Naive B cell (primary cell): ENCODE results near the gene NPDC1. TPM values are rescaled to one million over a fixed set of nuclear protein-coding genes. Genes with fewer than 3 reads are reported as not detected.
A peak's percentile ranks its signal among the peaks of the same experiment; 100 is the strongest.

Experiments
- ATAC-seq, 2 donors: fragments of 150-1000 bp; cut with Tn5 transposase; 2 replicates each; pipeline ENCODE4 v1.10.0; 2021; ENCODE audit warnings: low read depth in 2 of 2, mild to moderate bottlenecking in 2 of 2, moderate library complexity in 2 of 2
- DNase-seq: peaks from one replicate; pipeline ENCODE4 v3.0.0; 2022
- H3K27ac Mint-ChIP-seq, 6 donors: one replicate each; pipeline ENCODE4 v1.8.0; 2020 to 2022; ENCODE audit warnings: mild to moderate bottlenecking in 6 of 6, mixed read lengths in 6 of 6, moderate library complexity in 5 of 6, inconsistent platforms in 2 of 6
- H3K27me3 Mint-ChIP-seq, 3 donors: one replicate each; pipeline ENCODE4 v1.8.0; 2021 to 2022; ENCODE audit warnings: mixed read lengths in 3 of 3, mild to moderate bottlenecking in 1 of 3
- H3K36me3 Mint-ChIP-seq, 2 donors: one replicate each; pipeline ENCODE4 v1.8.0; 2020 to 2022; ENCODE audit warnings: mixed read lengths in 2 of 2, inconsistent platforms in 1 of 2, mild to moderate bottlenecking in 1 of 2
- H3K4me1 Mint-ChIP-seq, 3 donors: one replicate each; pipeline ENCODE4 v1.8.0; 2020 to 2022; ENCODE audit warnings: mixed read lengths in 3 of 3, inconsistent platforms in 1 of 3, mild to moderate bottlenecking in 1 of 3, moderate library complexity in 1 of 3
- H3K4me3 Mint-ChIP-seq, 8 donors: one replicate each; pipeline ENCODE4 v1.8.0; 2020 to 2022; ENCODE audit warnings: mild to moderate bottlenecking in 8 of 8, mixed read lengths in 8 of 8, moderate library complexity in 8 of 8, inconsistent platforms in 2 of 8
- H3K9me3 Mint-ChIP-seq, 7 donors: one replicate each; pipeline ENCODE4 v1.8.0; 2020 to 2022; ENCODE audit warnings: mixed read lengths in 7 of 7, mild to moderate bottlenecking in 5 of 7, inconsistent platforms in 2 of 7, moderate library complexity in 1 of 7
- polyA plus RNA-seq, 6 donors: library from polyadenylated mRNA; unstranded; fragments of 300-500 nt; fragmentation: Illumina TruSeq; gene quantifications; one replicate each; pipeline ENCODE4 v1.2.3, GENCODE V29; 2021; ENCODE audit warnings: low read depth in 6 of 6

The NPDC1 gene
- polyA plus RNA-seq, 6 donors from 2014 or later: 0.68 TPM; not detected in 5

DNA sequence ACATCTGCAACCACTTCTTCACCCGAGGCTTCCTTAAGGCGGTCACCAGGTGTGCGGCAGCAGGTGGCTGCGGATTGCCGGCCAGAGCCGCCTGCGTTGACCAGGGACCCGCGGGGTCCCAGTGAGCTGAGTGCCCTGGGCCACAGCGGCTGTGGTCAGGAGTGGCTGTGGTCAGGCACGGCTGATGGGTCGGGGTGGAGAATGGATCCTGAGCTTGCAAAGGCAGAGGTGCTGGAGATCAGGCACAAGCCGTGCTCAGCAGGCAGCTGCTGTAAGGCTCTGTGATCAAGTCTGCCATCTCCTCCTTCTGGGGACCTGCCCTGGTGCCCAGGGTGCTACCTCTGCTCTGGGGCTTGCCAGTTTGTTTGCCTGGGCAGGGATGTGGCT is 33.4 kb upstream of the NPDC1 start:
- no peaks in the 10 kb centered on the region for H3K36me3 Mint-ChIP-seq
- no peaks in the 10 kb centered on the region for H3K27me3 Mint-ChIP-seq
- ATAC-seq (no peak), DNase-seq (no peak)
- H3K27ac Mint-ChIP-seq: peak overlapping the region in 2 of 6 donors; percentile 32 to 79
- H3K4me1 Mint-ChIP-seq: peaks cover 7 to 12% (median 10%) of the 10 kb centered on the region in 3 donors
- H3K9me3 Mint-ChIP-seq: no peaks in the 10 kb centered on the region
- H3K4me3 Mint-ChIP-seq: peak overlapping the region in 6 of 8 donors; percentile 22 to 84 (median 72)

GRCh38 chr9:137078701-137079400 is 32.9 kb upstream of the NPDC1 start:
- no peaks in the 10 kb centered on the region for H3K27me3 Mint-ChIP-seq
- H3K4me3 Mint-ChIP-seq: peak overlapping the region in 7 of 8 donors; percentile 56 to 91 (median 72)
- H3K9me3 Mint-ChIP-seq: no peaks in the 10 kb centered on the region
- no peak for ATAC-seq
- DNase-seq: no peak
- H3K36me3 Mint-ChIP-seq: no peaks in the 10 kb centered on the region
- peak overlapping the region in 2 of 6 donors; percentile 88 to 89 for H3K27ac Mint-ChIP-seq
- H3K4me1 Mint-ChIP-seq: peaks cover 7 to 11% (median 10%) of the 10 kb centered on the region in 3 donors

- Mint-ChIP-seq H3K27ac (peak overlapping the region in 5 of 6 donors; percentile 56 to 89 (median 80)), H3K9me3 (no peaks in the 10 kb centered on the region), H3K4me3 (peak overlapping the region; percentile 72 to 91 (median 78)), H3K36me3 (no peaks in the 10 kb centered on the region), H3K27me3 (no peaks in the 10 kb centered on the region), H3K4me1 (peaks cover 4 to 7% (median 4%) of the 10 kb centered on the region in 3 donors)
- ATAC-seq: peak; percentile 48 to 56
- peak; percentile 57 for DNase-seq
Measured at GRCh38 chr9:137077758-137078693, 32.0 kb upstream of the NPDC1 start.

DNA sequence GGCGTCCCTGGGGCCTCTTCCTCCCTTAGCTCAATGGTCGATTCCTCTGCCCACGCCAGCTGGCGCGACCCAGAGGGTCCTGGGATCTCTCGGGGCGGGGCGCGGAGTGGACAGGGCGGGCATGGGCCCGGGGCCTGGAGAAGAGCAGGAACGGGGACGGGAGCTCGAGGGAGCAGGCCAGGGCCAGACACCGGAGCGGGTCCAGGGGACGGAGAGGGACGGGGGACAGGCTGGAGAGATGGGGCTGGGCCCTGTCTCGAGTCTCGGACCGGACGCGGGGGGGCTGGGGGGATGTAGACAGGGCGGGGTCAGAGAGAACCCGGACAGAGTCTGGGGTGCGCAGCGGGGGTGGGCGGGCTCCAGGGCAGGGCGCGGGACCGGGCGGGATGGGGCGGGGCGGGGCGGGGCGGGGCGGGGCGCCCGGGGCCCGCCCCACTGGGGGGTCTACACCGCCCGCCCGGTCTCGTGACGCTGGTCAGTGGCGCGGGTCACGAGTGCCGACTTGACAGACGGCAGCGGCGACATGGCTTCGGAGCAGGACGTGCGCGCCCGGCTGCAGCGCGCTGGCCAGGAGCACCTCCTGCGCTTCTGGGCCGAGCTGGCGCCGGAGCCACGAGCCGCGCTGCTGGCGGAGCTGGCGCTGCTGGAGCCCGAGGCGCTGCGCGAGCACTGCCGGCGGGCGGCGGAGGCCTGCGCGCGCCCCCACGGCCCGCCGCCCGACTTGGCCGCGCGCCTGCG is 31.2 kb upstream of the NPDC1 start, which contains the start of gene UAP1L1:
TSS of gene UAP1L1 (plus strand) at position 508 of the 738 bp plus-strand sequence. CDS start at position 524, 16 bp downstream.
- no peaks in the 10 kb centered on the region for H3K36me3 Mint-ChIP-seq
- peak within 1 kb of the TSS; percentile 72 to 93 (median 81) for H3K4me3 Mint-ChIP-seq
- no peaks in the 10 kb centered on the region for H3K27me3 Mint-ChIP-seq
- H3K27ac Mint-ChIP-seq: peak within 1 kb of the TSS; percentile 51 to 88 (median 76)
- H3K4me1 Mint-ChIP-seq: peaks cover 0 to 5% (median 4%) of the 10 kb centered on the region in 3 donors
- H3K9me3 Mint-ChIP-seq: no peaks in the 10 kb centered on the region
- ATAC-seq: peak; percentile 71 to 72
- peak; percentile 70 for DNase-seq

- no peaks in the 10 kb centered on the region for H3K9me3 Mint-ChIP-seq
- H3K27ac Mint-ChIP-seq: peak overlapping the region in 2 of 6 donors; percentile 74 to 77
- peak overlapping the region; percentile 60 to 93 (median 74) for H3K4me3 Mint-ChIP-seq
- ATAC-seq (no peak), DNase-seq (no peak)
- H3K27me3 Mint-ChIP-seq: no peaks in the 10 kb centered on the region
- peaks cover 0 to 8% (median 7%) of the 10 kb centered on the region in 3 donors for H3K4me1 Mint-ChIP-seq
- H3K36me3 Mint-ChIP-seq: no peaks in the 10 kb centered on the region
Measured at GRCh38 chr9:137076636-137077009, 30.6 kb upstream of the NPDC1 start.

GRCh38 chr9:137075275-137075775 is 29.3 kb upstream of the NPDC1 start:
- Mint-ChIP-seq H3K27ac (peak overlapping the region in 3 of 6 donors; percentile 51 to 87 (median 53)), H3K4me1 (peaks cover 13 to 16% (median 14%) of the 10 kb centered on the region in 3 donors), H3K4me3 (peak overlapping the region in 3 of 8 donors; percentile 21 to 70 (median 59)), H3K36me3 (no peaks in the 10 kb centered on the region), H3K9me3 (no peaks in the 10 kb centered on the region), H3K27me3 (no peaks in the 10 kb centered on the region)
- ATAC-seq: no peak
- no peak for DNase-seq

- no peaks in the 10 kb centered on the region for H3K9me3 Mint-ChIP-seq
- ATAC-seq (no peak), DNase-seq (no peak)
- H3K4me1 Mint-ChIP-seq: peaks cover 13 to 14% (median 13%) of the 10 kb centered on the region in 3 donors
- no peaks in the 10 kb centered on the region for H3K27me3 Mint-ChIP-seq
- peak overlapping the region in 4 of 8 donors; percentile 1 to 70 (median 30) for H3K4me3 Mint-ChIP-seq
- H3K27ac Mint-ChIP-seq: peak overlapping the region in 3 of 6 donors; percentile 51 to 94 (median 87)
- no peaks in the 10 kb centered on the region for H3K36me3 Mint-ChIP-seq
Measured at GRCh38 chr9:137074657-137075274, 28.8 kb upstream of the NPDC1 start.

GRCh38 chr9:137073992-137074399 is 28.0 kb upstream of the NPDC1 start:
- peak overlapping the region in 2 of 8 donors; percentile 36 to 47 for H3K4me3 Mint-ChIP-seq
- no peaks in the 10 kb centered on the region for H3K27me3 Mint-ChIP-seq
- peaks cover 12 to 14% (median 13%) of the 10 kb centered on the region in 3 donors for H3K4me1 Mint-ChIP-seq
- ATAC-seq: no peak
- H3K27ac Mint-ChIP-seq: no peak overlapping the region
- H3K9me3 Mint-ChIP-seq: no peaks in the 10 kb centered on the region
- H3K36me3 Mint-ChIP-seq: no peaks in the 10 kb centered on the region
- no peak for DNase-seq

DNA sequence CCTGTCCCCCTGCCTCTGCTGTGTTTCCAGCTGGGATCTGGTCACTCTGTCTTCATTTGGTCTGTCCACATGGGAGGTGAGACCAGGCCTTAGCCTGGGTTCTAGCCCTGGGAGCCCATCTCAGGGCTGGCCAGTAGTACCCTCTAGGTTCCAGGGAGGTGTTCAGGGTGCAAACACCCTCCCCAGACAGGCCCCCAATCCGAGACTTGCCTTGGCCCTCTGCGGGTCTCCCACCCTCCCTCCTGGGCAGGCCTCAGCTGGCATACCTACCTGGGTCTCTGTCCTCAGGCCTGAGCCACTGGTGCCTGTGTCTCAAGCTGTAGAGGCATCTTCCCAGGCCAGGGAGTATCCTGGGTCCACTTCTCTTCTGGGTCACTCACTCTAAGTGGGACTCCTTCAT is 25.3 kb upstream of the NPDC1 start:
- DNase-seq: no peak
- Mint-ChIP-seq H3K27me3 (peaks cover 0 to 5% (median 0%) of the 10 kb centered on the region in 3 donors), H3K4me3 (peak overlapping the region; percentile 71 to 89 (median 83)), H3K9me3 (no peaks in the 10 kb centered on the region), H3K27ac (peak overlapping the region in 4 of 6 donors; percentile 33 to 96 (median 75)), H3K36me3 (no peaks in the 10 kb centered on the region), H3K4me1 (peaks cover 17 to 20% (median 19%) of the 10 kb centered on the region in 3 donors)
- no peak for ATAC-seq

- peaks cover 17 to 20% (median 19%) of the 10 kb centered on the region in 3 donors for H3K4me1 Mint-ChIP-seq
- no peaks in the 10 kb centered on the region for H3K9me3 Mint-ChIP-seq
- H3K27ac Mint-ChIP-seq: peak overlapping the region in 4 of 6 donors; percentile 38 to 96 (median 75)
- peaks cover 0 to 5% (median 0%) of the 10 kb centered on the region in 3 donors for H3K27me3 Mint-ChIP-seq
- H3K4me3 Mint-ChIP-seq: peak overlapping the region; percentile 71 to 89 (median 84)
- no peak for ATAC-seq
- no peak for DNase-seq
- H3K36me3 Mint-ChIP-seq: no peaks in the 10 kb centered on the region
Measured at GRCh38 chr9:137070906-137071275, 24.9 kb upstream of the NPDC1 start.

- no peaks in the 10 kb centered on the region for H3K36me3 Mint-ChIP-seq
- H3K27ac Mint-ChIP-seq: peak within 1 kb of the TSS in 5 of 6 donors; percentile 33 to 96 (median 58)
- DNase-seq (peak; percentile 89), ATAC-seq (peak; percentile 83 to 89)
- peaks cover 17 to 20% (median 19%) of the 10 kb centered on the region in 3 donors for H3K4me1 Mint-ChIP-seq
- peaks cover 0 to 5% (median 0%) of the 10 kb centered on the region in 3 donors for H3K27me3 Mint-ChIP-seq
- H3K4me3 Mint-ChIP-seq: peak within 1 kb of the TSS; percentile 71 to 89 (median 84)
- no peaks in the 10 kb centered on the region for H3K9me3 Mint-ChIP-seq
Measured at GRCh38 chr9:137070201-137070905, 24.4 kb upstream of the NPDC1 start, which contains the start of gene SAPCD2. TSS of gene SAPCD2 (minus strand) at chr9:137070557. CDS start at chr9:137070460, 97 bp downstream.
